KMS-11 (cell line): ENCODE measurements around the gene KCNAB3.
"Not testable (repeated sequence)": the region's sequence is repeated elsewhere in the genome, so short reads cannot be mapped to it uniquely, and the experiment has no call there.

Experiments used
- H2AFZ ChIP-seq: fragments of 200-600 bp; sonication (generic); 2 replicates; pipeline ENCODE4 v1.6.1; 2016; ENCODE audit warnings: antibody characterized with exemption, mixed run types, low read depth
- H3K27ac ChIP-seq: fragments of 200-600 bp; sonication (generic); 2 replicates; pipeline ENCODE4 v1.6.1; 2016; ENCODE audit warnings: mild to moderate bottlenecking, mixed run types
- H3K27me3 ChIP-seq: fragments of 200-600 bp; sonication (generic); 2 replicates; pipeline ENCODE4 v1.6.1; 2017; ENCODE audit warnings: mild to moderate bottlenecking, low read depth, mixed run types, moderate library complexity; ENCODE audit not compliant: insufficient read depth
- H3K36me3 ChIP-seq: fragments of 200-600 bp; sonication (generic); 2 replicates; pipeline ENCODE4 v1.6.1; 2017; ENCODE audit warnings: mild to moderate bottlenecking, mixed run types; ENCODE audit not compliant: insufficient read depth
- H3K4me1 ChIP-seq: fragments of 200-600 bp; sonication (generic); 2 replicates; pipeline ENCODE4 v1.6.1; 2016; ENCODE audit warnings: mild to moderate bottlenecking, low read depth, mixed run types; ENCODE audit not compliant: poor library complexity, severe bottlenecking
- H3K4me2 ChIP-seq: fragments of 200-600 bp; sonication (generic); 2 replicates; pipeline ENCODE4 v1.7.0; 2016; ENCODE audit warnings: mild to moderate bottlenecking, mixed run types
- H3K4me3 ChIP-seq: fragments of 200-600 bp; sonication (generic); IDR thresholded peaks from 2 replicates; pipeline ENCODE4 v1.6.1; 2017; ENCODE audit warnings: low read depth, low read length, mixed read lengths; ENCODE audit not compliant: insufficient read depth
- H3K79me2 ChIP-seq: fragments of 200-600 bp; sonication (generic); 2 replicates; pipeline ENCODE4 v1.6.1; 2016; ENCODE audit warnings: low read depth, mixed run types; ENCODE audit not compliant: insufficient read depth
- H3K9ac ChIP-seq: fragments of 200-600 bp; sonication (generic); 2 replicates; pipeline ENCODE4 v1.6.1; 2016; ENCODE audit warnings: mild to moderate bottlenecking, mixed run types
- H4K20me1 ChIP-seq: fragments of 200-600 bp; sonication (generic); 2 replicates; pipeline ENCODE4 v1.6.1; 2016; ENCODE audit warnings: mild to moderate bottlenecking, mixed run types; ENCODE audit not compliant: insufficient read depth
- CTCF ChIP-seq: fragments of 200-600 bp; sonication (generic); conservative IDR thresholded peaks from 2 replicates; pipeline ENCODE4 v1.6.1; 2017; ENCODE audit warnings: low read depth, mild to moderate bottlenecking, antibody characterized with exemption, low read length, moderate library complexity, mixed read lengths

Gene KCNAB3

GRCh38 chr17:7961421-7961820, 31.8 kb upstream of the KCNAB3 start:
- no peak overlapping the region for H3K9ac ChIP-seq
- no peak overlapping the region for H2AFZ ChIP-seq
- no peaks in the 10 kb centered on the region for H3K27me3 ChIP-seq
- H3K27ac ChIP-seq = no peak overlapping the region
- H3K36me3 ChIP-seq = no peaks in the 10 kb centered on the region
- H3K4me3 ChIP-seq = no peak overlapping the region
- no peaks in the 10 kb centered on the region for H3K4me1 ChIP-seq
- H3K79me2 ChIP-seq = no peaks in the 10 kb centered on the region
- H3K4me2 ChIP-seq = no peak overlapping the region
- no peak for TF ChIP-seq CTCF
- no peaks in the 10 kb centered on the region for H4K20me1 ChIP-seq

DNA sequence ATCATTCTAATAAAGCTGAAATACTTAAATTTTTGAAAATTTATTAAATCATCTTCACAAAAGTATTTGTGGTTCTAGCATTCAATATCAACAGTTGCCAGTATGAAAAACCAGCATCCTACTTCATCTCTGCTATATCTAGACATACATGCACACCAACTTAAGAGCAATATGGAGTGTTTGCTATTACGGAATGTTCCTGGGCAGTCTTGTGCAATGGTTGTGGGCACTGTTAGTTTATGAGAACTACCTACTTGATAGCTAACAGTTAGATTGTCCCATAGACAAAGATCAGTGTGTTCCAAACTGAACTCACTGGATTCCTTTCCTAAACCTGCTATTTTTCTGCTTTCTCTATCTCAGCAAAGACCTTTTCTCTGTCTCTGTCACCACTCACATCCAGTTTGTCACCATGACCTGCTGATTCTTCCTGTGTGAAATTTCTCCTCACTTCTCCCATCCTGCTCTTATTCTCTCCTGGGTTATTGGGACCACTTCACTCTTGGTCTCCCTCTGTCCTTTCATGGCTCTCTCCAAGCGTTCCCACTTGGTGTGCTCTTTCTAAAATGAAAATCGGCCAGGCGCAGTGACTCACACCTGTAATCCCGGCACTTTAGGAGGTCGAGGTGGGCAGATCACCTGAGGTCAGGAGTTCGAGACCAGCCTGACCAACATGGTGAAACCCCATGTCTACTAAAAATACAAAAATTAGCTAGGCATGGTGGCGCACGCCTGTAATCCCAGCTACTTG, 30.0 kb upstream of the KCNAB3 start:
- Histone ChIP-seq H3K27me3 (no peaks in the 10 kb centered on the region), H3K9ac (no peak overlapping the region), H3K79me2 (no peaks in the 10 kb centered on the region), H4K20me1 (no peaks in the 10 kb centered on the region), H3K4me3 (no peak overlapping the region), H2AFZ (no peak overlapping the region), H3K4me2 (no peak overlapping the region), H3K4me1 (no peaks in the 10 kb centered on the region), H3K27ac (no peak overlapping the region), H3K36me3 (no peaks in the 10 kb centered on the region)
- TF ChIP-seq CTCF = no peak

DNA sequence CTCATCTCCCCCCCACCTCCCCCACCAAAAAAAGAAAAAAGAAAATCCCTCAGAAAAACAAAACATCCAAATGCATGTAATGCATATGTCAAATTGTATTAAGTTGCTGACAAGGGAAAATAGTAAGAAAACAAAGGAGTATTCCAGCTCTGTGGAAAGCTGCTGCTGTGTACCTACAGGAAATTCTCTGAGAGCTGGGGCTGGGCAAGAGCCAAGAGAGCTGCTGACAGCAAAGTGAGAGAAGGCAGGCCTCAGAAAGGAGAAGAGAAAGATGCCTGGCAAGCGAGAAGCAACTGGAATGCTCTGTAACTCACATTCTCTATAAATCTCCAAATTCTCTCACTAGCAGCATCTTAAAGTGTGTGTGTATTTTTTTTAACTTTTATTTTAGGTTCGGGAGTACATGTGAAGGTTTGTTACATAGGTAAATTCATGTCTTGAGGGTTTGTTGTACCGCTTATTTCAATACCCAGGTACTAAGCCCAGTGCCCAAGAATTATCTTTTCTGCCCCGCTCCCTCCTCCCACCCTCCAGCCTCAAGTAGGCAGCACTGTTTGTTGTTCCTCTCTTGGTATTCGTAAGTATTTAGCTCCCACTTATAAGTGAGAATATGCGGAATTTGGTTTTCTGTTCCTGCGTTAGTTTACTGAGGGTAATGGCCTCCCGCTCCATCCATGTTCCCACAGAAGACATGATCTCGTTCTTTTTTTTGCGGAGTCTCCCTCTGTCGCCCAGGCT, 26.7 kb upstream of the KCNAB3 start:
- no peak for TF ChIP-seq CTCF

DNA sequence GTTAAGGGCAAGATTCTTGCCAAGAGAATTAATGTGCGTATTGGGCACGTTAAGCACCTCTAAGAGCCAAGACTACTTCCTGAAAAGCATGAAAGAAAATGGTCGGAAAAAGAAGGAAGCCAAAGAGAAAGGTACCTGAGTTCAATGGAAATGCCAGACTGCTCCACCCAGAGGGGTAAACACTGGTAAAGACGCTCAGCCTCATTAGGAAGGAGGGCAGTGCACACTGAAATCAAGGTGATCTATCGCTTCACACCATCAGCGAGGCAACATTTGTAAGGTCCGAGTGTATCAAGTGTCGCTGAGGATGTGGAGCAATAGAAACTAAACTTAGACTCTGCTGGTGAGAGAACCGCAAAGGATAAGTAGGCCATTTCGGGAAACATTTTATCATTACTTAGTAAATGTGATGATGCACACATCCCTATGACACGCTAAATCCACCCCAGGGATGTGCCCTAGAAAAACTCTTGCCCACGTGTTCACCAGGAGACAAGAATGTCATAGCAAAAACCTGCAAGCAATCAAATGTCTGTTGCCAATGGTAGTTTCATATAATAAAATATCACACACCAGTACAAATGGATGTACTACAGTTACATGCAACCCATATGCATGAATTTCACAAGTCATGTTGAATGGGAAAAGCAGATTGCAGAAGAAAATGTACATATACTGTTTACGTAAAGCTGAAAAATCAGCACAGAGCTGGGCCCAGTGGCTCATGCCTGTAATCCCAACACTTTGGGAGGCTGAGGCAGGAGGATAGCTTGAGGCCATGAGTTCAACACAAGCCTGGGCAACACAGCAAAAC, 26.0 kb upstream of the KCNAB3 start:
- no peaks in the 10 kb centered on the region for H3K27me3 ChIP-seq
- no peak overlapping the region for H3K4me3 ChIP-seq
- no peaks in the 10 kb centered on the region for H3K79me2 ChIP-seq
- H3K9ac ChIP-seq = no peak overlapping the region
- no peak overlapping the region for H3K27ac ChIP-seq
- no peaks in the 10 kb centered on the region for H4K20me1 ChIP-seq
- H2AFZ ChIP-seq = no peak overlapping the region
- H3K4me1 ChIP-seq = peaks cover 4% of the 10 kb centered on the region
- no peaks in the 10 kb centered on the region for H3K36me3 ChIP-seq
- H3K4me2 ChIP-seq = no peak overlapping the region
- TF ChIP-seq CTCF = no peak

More for the DNA sequence above, 26.7 kb upstream of the KCNAB3 start:
- Histone ChIP-seq H3K27me3 (no peaks in the 10 kb centered on the region), H3K9ac (no peak overlapping the region), H3K36me3 (no peaks in the 10 kb centered on the region), H3K4me1 (peaks cover 2% of the 10 kb centered on the region), H3K4me2 (no peak overlapping the region), H3K79me2 (no peaks in the 10 kb centered on the region), H4K20me1 (no peaks in the 10 kb centered on the region), H3K27ac (no peak overlapping the region), H3K4me3 (no peak overlapping the region), H2AFZ (no peak overlapping the region)

DNA sequence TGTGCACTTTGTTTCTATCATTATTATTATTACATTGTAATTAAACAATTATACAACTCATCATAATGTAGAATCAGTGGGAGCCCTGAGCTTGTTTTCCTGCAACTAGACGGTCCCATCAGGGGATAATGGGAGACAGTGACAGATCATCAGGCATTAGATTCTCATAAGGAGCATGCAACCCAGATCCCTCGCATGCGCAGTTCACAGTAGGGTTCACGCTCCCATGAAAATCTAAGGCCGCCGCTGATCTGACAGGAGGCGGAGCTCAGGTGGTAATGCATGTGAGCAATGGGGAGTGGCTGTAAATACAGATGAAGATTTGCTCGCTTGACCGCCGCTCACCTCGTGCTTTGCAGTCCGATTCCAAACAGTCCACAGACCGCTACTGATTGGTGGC, 23.6 kb upstream of the KCNAB3 start:
- not testable (repeated sequence) for H3K4me2 ChIP-seq, H3K36me3 ChIP-seq, H4K20me1 ChIP-seq, H3K4me3 ChIP-seq, H2AFZ ChIP-seq, H3K4me1 ChIP-seq, H3K27me3 ChIP-seq, H3K79me2 ChIP-seq, H3K27ac ChIP-seq, H3K9ac ChIP-seq
